HCT116 (cell line): Measurements from ENCODE around the gene RPL36AL.

ENCODE experiments used
- CBX3 ChIP-seq: IDR thresholded peaks from 2 replicates; pipeline ENCODE4 v1.6.1; 2012; ENCODE audit warnings: low read depth
- CTCF ChIP-seq, 3 experiments: fragments of 200-600 bp in 1 of 3; sonication (generic) in 1 of 3; IDR thresholded peaks in 2 of 3; conservative IDR thresholded peaks in 1 of 3; 2 replicates each; pipeline ENCODE4 v1.5.1; 2012 to 2017; ENCODE audit warnings: low read depth in 2 of 3, low read length in 2 of 3, antibody characterized with exemption in 1 of 3, borderline replicate concordance in 1 of 3, control low read depth in 1 of 3, mild to moderate bottlenecking in 1 of 3, mixed read lengths in 1 of 3, mixed run types in 1 of 3, moderate library complexity in 1 of 3; ENCODE audit not compliant: insufficient read depth in 1 of 3
- ELF1 ChIP-seq: IDR thresholded peaks from 2 replicates; pipeline ENCODE4 v1.6.1; 2012; ENCODE audit warnings: low read depth, borderline replicate concordance
- EZH2 ChIP-seq: fragments of 200-600 bp; sonication (generic); IDR thresholded peaks from 2 replicates; pipeline ENCODE4 v1.6.1; 2017; ENCODE audit warnings: antibody characterized with exemption, mixed run types
- EZH2phosphoT487 ChIP-seq: fragments of 200-600 bp; IDR thresholded peaks from 2 replicates; pipeline ENCODE4 v1.6.1; 2018; ENCODE audit warnings: antibody characterized with exemption, borderline replicate concordance
- FOSL1 ChIP-seq: IDR thresholded peaks from 2 replicates; pipeline ENCODE4 v1.6.1; 2012; ENCODE audit warnings: low read depth
- JUND ChIP-seq: IDR thresholded peaks from 2 replicates; pipeline ENCODE4 v1.6.1; 2012
- POLR2A ChIP-seq: IDR thresholded peaks from 2 replicates; pipeline ENCODE4 v1.7.0; 2011; ENCODE audit warnings: borderline replicate concordance; ENCODE audit not compliant: insufficient read depth, insufficient read length; ENCODE audit errors: extremely low read depth
- RAD21 ChIP-seq: IDR thresholded peaks from 2 replicates; pipeline ENCODE4 v1.6.1; 2012; ENCODE audit warnings: low read depth, mild to moderate bottlenecking
- SIN3A ChIP-seq: IDR thresholded peaks from 2 replicates; pipeline ENCODE4 v1.6.1; 2012; ENCODE audit warnings: low read depth
- SP1 ChIP-seq: IDR thresholded peaks from 2 replicates; pipeline ENCODE4 v1.6.1; 2012; ENCODE audit warnings: low read depth
- YY1 ChIP-seq: IDR thresholded peaks from 2 replicates; pipeline ENCODE4 v1.6.1; 2011; ENCODE audit warnings: low read length, low read depth, moderate library complexity, mild to moderate bottlenecking; ENCODE audit not compliant: insufficient replicate concordance; ENCODE audit errors: extremely low read depth
- ZNF274 ChIP-seq: fragments of 200-500 bp; sonication (Bioruptor generic); IDR thresholded peaks from 2 replicates; pipeline ENCODE4 v1.6.1; 2014; ENCODE audit warnings: mild to moderate bottlenecking, low read depth, low read length, inconsistent platforms

- TF ChIP-seq POLR2A (no peak), JUND (no peak), CTCF (IDR thresholded peaks at IDR 0.05 in 2 of 3, conservative IDR thresholded peaks at IDR 0.05 in 1 of 3; ENCODE audit: borderline replicate concordance in 1 of 3, insufficient read depth in 1 of 3, low read depth in 2 of 3, low read length in 2 of 3) (no peak), SIN3A (no peak), CBX3 (no peak), EZH2 (no peak), SP1 (no peak), EZH2phosphoT487 (no peak), FOSL1 (no peak), RAD21 (no peak), ELF1 (no peak), YY1 (no peak), ZNF274 (no peak)
Observed at GRCh38 chr14:49654511-49654910, 34.1 kb upstream of the RPL36AL start.
